HG03025 (cell line): Measurements from ENCODE around the gene PTCH2.

ENCODE experiments used
- ATAC-seq: cut with Tn5 transposase; IDR thresholded peaks from one replicate; pipeline ENCODE4 v1.9.1; 2021; ENCODE audit warnings: mild to moderate bottlenecking, moderate library complexity; ENCODE audit not compliant: unreplicated experiment, low FRiP score

Gene PTCH2

DNA sequence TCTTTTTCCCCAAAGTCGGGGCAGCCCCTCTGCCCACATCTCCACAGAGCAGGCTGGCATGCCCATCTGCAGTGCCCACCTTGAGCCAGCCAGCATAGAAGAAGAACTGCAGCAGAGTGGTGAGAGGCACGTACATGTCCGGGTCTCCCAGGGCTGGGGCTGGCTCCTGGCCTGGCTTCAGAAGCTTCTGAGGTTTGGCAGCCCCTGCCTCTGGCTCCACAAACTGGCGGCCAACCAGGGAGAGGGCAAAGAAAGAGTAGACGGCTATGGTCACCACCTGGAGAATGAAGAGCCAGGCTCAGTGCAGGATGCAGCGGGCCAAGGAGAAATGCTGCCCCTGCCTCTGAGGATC lies 58.0 kb downstream of the PTCH2 start:
- ATAC-seq, result no peak

DNA sequence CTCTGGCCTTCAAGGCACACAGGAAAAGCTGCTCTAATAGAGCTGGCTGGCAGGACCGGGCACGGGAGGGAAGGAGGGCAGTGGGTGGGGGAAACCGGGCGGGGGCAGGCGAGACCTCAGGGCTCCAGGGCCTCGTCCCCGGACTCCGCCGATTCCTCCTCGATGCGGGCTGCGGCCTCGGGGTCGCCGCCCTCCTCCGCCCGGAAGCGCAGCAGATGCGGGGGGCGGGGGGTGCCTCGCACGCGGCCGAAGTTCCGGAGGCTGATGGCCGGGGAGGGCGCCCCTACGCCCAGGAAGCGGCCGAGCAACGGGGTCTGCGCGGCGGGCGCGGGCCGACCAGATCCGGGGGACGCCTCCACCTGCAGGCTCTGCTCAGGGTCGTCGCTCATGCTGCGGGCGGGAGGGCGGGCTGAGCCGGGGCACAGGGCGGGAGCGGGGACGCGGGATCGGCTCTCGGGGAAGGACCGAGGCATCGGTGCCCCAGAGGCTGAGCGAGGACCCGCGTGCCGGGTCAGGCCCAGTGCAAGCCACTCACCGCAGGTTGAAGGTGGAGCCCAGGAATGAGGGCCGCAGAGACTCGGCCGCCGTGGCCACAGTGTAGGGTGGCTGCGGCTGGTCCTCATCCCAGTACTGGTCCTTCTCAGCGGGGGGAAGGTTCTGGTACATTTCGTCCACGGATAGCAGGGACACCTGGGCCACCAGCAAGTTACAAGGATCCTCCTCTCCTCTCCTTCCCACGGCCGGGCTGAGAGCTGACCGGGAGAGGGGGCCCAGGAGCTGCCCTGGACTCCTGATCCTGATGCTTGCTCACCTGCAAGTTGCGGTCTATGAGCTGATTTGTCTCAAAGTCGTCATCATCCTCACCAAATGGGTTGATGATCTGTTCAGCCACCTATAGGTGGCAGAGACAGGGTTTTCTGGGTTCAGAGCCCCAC lies 58.7 kb downstream of the PTCH2 start:
- no peak for ATAC-seq

DNA sequence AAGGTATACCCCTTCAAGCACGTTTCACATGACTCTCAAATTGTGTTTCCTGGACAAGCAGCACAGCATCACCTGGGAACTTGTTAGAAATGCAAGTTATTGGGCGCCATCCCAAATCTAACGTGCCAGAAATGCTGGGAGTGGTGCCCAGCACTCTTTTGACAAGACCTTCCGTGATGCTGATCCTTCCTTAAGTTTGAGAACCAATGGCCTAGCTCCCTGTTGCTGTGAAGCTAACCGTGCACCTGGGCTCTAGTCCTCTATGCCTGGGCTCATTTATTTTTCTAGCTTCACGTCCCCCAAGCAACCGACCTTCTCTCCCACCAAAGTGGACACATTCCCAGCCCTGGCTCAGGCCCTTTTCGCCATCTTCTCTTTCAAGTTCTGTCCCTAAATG lies 59.4 kb downstream of the PTCH2 start:
- ATAC-seq, result no peak

DNA sequence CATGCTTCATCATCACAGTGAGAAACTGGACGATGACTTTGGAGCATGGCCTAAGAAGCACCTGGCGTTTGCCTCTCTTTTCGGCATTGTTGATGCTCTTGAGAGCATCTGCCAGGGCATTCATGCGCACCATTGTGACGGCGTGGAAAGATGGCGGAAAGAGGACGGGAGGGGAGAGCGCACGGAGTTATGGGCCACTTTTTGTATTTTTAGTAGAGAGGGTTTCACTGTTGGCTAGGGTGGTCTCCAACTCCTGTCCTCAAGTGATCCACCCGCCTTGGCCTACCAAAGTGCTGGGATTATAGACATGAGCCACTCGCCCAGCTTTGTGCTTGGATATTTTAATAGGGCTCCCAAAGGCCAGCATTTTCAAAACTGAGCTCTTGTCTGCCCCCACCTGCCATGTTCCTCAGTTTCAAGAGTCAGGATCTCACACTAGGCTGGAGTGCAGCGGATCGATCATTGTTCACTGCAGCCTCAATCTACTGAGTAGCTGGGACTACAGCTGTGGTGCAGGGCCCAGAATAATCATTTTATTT lies 62.4 kb downstream of the PTCH2 start:
- no peak for ATAC-seq

DNA sequence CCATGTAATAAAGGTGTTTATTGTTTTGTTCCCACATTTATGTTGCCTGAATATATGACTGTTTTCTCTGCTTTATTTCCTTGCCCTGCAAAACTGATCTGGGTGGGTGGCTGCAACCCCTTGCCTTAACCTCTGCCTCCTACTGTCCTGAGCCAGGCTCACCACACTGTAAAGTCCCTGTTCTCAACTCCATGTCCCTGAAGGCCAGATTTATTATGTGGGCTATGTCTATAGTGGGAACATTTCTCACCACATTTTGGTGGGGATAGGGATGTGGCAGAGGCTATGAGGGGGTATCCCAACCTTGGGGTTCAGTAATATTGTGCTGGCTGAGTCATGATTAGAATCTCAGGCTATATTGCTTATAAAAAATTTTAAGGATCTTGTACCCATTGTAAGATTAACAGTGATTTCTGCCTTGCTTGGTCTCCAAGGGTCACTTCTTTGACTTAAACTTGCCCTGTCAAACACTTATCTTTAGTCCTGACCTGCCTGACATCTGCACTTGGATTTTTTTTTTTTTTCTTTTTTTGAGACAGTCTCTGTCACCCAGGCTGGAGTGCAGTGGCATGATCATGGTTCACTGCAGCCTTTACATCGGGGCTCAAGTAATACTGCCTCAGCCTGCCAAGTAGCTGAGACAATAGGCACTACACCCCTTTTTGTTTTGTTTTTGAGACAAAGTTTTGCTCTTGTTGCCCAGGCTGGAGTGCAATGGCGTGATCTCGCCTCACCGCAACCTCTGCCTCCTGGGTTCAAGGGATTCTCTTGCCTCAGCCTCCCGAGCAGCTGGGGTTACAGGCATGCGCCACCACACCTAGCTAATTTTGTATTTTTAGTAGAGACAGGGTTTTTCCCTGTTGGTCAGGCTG lies 64.1 kb downstream of the PTCH2 start:
- ATAC-seq, result no peak

DNA sequence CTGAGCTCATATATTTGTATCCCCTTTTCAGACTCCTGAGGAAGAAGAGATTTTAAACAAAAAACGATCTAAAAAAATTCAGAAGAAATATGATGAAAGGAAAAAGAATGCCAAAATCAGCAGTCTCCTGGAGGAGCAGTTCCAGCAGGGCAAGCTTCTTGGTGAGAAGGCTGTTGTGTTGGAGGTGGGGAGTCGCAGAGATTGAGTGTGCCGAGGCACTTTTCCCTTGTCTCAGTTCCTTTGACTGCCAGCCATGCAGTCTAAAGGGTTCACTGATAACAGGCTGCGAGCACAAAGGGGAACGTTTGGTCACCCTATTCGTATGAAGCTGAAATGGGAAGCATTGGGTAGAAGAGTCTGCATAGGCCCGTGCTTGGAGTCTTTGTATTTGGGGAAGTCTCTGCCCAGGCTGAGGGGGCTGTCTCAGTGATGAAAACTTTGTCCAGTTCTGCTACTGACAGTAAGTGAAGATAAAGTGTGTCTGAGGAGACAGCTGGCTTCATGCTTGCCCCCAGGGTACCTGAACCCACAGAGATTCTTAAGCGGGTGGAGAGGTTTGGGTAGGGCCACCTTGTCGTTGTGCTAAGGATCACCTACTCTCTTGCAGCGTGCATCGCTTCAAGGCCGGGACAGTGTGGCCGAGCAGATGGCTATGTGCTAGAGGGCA lies 65.0 kb downstream of the PTCH2 start:
- ATAC-seq, result no peak

DNA sequence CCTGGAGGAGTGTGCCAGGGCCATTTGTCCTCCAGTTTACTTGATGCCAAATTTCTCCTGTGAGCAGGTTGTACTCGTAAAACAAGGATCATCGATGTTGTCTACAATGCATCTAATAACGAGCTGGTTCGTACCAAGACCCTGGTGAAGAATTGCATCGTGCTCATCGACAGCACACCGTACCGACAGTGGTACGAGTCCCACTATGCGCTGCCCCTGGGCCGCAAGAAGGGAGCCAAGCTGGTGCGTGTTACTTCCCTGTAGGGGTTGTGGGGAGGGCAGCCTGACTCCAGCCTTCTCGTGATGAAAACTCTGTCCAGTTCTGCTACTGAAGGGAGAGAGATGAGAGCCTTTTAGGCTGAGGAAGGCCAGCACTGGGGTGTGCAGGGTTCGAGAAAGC lies 65.5 kb downstream of the PTCH2 start:
- ATAC-seq, result no peak

DNA sequence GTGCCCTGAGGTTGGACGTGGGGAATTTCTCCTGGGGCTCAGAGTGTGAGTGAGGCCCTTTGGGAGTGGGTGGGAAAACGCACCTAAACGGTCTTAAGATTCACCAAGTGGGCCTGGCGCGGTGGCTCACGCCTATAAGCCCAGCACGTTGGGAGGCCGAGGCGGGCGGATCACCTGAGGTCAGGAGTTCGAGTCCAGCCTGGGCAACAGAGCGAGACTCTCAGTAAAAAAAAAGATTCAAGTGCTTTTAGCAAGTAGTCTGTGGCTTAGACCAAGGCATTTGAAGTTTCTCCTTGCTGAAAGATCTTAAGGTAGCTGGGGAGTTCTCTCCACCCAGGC lies 66.4 kb downstream of the PTCH2 start:
- no peak for ATAC-seq

DNA sequence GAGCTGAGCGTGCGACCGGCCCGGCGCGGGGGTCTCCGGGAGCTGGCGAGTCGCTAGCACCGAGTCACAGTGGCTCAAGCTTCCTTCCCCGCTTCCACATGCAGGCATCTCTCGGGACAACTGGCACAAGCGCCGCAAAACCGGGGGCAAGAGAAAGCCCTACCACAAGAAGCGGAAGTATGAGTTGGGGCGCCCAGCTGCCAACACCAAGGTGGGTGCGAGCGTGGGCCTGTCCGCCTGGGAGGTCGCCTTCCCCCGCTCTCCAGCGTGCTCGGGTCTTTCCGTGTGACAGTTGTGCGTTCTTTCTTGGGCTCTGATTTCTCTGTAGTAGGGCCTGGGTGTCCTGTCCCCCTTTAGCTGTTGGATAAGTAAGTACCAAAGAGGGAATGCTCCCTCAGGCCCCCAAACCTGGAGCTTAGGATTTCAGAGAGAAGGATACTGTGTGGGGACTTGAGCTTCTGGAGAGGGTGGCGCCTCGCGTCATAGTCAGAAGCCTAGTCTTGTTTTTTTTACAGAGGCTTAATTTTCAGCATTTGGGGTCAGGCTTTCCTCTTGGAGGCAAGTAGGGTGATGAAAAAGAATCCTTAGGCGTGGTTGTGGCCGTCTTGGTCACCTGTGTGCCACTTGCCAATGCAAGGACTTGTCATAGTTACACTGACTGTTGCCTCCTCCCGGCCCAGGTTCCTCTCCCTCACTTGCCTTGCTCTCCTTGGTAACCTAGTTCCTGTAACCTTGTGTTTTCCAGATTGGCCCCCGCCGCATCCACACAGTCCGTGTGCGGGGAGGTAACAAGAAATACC lies 66.9 kb downstream of the PTCH2 start:
- no peak for ATAC-seq

DNA sequence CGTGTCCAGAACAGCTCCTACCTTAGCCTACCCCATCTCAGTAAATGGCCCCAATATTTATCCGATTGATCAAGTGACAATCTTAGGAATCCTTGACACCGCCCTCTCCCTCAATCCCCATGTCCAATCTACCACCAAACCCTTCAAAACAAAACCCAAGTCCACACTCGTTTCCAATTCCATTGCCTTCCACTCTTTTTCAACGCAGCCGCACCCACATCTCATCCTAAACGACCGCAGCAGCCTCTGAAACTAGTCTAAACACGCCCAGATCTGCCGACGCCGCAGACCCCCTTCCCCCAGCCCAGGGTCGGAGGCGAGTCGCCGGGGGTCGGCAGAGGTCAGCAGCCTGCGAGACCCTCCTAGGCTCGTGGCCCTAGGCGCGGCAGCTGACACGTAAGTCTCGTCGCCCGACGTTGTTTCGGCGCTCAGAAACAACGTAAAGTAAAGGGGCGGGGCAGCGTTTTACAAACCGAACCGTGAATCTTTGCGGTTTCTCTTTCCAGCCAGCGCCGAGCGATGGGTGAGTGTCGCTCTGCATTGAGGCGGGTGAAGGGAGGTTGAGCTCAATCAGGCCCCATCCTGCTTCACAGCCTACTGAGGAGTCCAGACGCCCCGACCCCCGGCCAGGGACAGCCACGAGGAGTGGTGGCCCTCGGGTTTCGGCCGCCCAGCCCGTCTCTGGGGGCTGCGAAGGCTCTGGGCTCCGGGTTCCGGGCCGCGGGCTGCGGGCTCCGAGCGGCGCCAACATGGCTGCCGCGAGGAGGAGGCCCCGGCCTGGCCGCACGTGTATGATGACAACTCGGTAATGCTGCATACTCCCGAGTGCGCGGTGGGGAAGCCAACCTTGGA lies 67.7 kb downstream of the PTCH2 start, which contains the start of gene RPS8:
Gene RPS8 (plus strand): TSS at position 463 of the 852 bp plus-strand sequence. CDS start 57 bp downstream, at position 520.
- peak; percentile 72 for ATAC-seq
